ELF-1 (cell line): ENCODE measurements around the gene NSD2.

Experiments used
- DNase-seq: peaks from one replicate; pipeline ENCODE4 v3.0.0-alpha.2; 2016; ENCODE audit warnings: low read depth, low spot score

The NSD2 gene

GRCh38 chr4:1970926-1971325 is 99.7 kb downstream of the NSD2 start:
- no peak for DNase-seq

DNA sequence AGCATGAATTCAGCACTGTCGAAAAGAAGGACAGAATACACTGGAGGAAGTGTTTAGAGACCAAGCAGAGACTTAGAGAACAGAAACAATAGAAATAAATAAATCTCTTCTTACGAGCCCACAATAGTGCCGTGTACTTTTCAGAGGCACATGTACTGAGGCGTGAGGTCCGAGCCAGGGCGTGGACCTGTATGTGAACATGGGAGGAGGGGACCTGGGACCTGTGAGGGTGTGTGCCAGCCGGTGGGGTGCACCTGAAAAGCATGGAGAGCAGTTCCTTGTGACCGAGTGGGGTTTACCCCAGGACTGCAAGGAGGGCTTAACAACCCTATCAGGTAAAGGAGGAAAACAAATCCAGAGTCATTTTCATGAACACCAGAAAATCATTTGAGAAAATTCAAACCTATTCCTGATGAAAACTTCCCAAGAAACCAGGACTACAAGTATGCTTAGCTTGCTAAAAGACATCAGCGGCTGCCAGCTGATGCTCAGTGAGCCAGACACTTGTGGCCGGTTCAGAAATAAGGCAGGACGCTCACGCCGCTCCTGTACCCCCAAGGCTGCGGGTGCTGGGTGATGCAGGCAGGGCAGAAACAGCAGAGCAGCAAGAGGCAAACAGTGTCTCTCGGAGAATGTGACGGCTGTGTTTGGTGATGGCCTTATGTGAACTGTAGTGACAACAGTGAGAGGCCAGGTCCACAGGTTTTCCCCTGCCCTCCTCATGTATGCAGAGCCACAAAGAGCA is 100.4 kb downstream of the NSD2 start:
- DNase-seq: no peak

GRCh38 chr4:1972414-1972813 is 101.2 kb downstream of the NSD2 start:
- no peak for DNase-seq

DNA sequence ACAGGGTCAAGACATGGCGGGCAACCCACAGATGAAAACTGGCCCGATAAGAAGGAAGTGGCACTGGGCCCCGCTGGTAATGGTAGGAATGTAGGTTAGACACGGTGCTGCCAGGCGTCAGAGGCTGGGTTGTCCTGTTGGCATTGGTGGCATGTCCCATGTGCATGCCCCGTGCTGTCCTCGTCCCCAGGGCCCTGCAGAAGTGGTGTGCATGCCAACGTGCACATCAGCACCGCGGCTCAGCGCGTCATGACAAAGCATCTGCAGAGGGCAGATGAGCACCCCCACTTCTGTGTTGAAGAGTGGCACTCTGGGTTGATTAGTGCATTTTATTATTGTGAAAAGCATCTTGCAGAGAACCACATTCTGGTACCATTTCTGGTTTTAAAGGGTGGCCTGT is 102.0 kb downstream of the NSD2 start:
- DNase-seq: no peak

GRCh38 chr4:1973661-1974060 is 102.5 kb downstream of the NSD2 start:
- DNase-seq: no peak

DNA sequence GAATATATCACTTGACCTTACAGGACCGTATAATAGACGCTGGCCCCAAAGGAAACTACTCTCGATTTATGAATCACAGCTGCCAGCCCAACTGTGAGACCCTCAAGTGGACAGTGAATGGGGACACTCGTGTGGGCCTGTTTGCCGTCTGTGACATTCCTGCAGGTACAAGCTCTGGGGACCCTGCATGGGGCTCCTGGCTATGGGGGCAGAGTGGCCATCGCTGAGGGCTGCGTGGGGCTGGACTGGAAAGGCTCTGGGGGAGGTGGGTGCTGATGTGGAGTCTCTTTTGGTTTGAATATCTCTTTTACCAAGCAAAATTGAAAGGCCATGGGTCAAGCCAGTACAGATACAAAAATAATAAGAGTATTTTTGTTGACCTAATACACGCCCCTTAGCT is 103.6 kb downstream of the NSD2 start:
- DNase-seq: no peak

- no peak for DNase-seq
Measured at GRCh38 chr4:1975391-1975801, 104.2 kb downstream of the NSD2 start.

- DNase-seq: no peak
Measured at GRCh38 chr4:1975880-1976279, 104.7 kb downstream of the NSD2 start.

DNA sequence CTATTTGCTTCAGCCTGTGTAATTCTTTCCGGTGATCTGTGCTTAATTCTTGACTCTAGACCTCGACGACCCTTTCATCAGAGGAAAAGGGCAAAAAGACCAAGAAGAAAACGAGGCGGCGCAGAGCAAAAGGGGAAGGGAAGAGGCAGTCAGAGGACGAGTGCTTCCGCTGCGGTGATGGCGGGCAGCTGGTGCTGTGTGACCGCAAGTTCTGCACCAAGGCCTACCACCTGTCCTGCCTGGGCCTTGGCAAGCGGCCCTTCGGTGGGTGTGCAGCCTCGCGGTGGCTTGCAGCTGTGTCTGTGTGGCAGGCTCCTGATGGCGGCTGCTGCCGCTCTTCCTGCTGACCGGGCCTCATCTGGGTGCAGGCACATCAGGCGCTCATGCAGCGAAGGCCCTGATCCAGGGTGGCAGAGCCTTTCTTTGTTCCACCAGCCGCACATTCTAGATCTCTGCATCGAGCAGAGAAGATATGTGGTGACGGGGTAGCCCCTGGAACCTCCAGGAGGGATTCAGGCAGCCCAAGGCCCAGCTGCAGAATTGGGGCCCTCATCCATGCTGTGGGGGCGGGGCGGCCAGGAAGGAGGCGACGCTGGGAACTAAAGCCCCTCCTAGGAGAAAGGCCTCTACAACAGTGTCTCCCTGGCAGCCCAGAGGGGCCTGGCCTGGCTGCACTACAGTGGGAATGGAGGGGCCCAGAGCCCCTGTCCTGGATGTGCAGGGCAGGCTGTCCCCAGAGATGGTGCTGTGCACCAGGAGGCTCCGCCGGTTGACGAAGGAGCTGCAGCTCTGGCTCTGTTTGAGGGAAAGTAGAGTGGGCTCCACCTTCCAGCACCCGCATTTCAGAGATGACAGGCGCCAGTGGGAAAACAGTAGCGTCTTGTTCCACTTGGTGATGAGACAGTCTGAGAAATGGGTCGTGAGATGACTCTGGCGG is 105.5 kb downstream of the NSD2 start:
- DNase-seq: no peak

GRCh38 chr4:1978226-1978625 is 107.0 kb downstream of the NSD2 start:
- no peak for DNase-seq

DNA sequence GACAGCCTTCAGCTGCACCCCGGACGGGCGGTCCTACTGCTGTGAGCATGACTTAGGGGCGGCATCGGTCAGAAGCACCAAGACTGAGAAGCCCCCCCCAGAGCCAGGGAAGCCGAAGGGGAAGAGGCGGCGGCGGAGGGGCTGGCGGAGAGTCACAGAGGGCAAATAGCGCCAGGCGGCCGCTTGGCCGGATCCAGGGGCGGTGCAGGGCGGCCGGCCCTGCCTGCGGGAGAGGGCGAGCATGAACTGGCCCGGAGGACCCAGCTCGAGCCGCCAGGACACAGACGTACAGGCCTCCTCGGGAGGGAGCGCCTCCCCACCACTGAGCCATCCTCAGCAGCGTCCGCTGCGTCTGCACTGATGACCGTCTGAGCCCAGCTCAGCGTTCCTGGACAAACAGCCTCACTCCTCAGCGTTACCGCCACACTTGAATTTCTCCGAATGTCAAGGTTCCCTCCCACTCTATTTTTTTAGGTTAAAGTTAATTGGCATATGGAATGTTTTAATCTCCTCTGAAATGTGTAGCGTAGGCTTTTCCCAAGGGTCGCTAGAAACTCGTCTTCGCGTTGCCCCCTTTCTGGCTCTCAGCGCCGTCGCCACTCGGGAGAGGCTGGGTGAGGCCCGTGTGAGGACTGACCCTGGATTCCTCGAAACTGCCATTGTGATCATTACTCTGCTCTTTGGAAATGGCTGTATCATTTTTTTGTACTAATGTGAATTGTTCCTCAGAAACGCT is 107.7 kb downstream of the NSD2 start:
- no peak for DNase-seq

GRCh38 chr4:1979477-1980196 is 108.4 kb downstream of the NSD2 start:
- no peak for DNase-seq

- no peak for DNase-seq
Measured at GRCh38 chr4:1980561-1981041, 109.4 kb downstream of the NSD2 start.

DNA sequence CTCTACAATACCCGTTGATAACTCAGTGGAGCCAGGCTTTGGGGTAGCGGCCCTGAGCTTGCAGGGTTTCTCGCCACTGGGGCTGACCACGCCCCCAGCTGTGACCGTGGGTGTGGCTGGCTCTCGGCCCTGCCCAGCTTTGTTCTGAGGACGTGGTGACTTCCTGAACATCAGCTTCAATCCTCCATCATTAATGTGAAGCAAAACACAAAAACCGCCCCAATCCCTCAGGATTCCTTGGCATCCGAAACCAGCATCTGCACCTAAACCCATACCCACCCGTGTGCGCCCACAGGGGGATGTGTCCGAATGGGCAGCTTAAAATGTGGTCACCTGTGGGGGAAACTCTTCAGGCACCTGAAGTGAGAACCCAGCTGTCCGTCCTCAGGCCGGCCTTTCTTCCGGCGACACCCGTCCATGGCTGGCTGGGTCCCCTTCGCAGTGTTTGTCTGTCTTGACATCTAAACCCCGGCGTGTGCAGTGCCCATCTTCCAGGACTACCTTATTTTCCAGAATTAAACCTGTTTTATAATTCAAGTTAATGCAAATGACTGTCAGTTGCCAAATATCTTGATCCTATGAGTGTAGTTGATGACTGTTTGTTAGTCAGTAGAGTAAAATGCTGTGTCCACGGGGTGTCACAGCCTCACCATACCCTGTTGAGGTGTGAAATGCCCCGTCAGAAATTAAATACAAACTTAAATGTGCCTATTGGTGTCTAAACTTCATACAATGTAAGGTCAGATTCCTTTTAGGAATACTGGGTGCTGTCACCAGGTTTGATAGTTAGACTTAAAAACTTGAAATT is 110.3 kb downstream of the NSD2 start:
- peak; percentile 46 for DNase-seq

GRCh38 chr4:1982124-1983052 is 111.2 kb downstream of the NSD2 start:
- no peak for DNase-seq

- no peak for DNase-seq
Measured at GRCh38 chr4:1983053-1983845, 112.1 kb downstream of the NSD2 start.

DNA sequence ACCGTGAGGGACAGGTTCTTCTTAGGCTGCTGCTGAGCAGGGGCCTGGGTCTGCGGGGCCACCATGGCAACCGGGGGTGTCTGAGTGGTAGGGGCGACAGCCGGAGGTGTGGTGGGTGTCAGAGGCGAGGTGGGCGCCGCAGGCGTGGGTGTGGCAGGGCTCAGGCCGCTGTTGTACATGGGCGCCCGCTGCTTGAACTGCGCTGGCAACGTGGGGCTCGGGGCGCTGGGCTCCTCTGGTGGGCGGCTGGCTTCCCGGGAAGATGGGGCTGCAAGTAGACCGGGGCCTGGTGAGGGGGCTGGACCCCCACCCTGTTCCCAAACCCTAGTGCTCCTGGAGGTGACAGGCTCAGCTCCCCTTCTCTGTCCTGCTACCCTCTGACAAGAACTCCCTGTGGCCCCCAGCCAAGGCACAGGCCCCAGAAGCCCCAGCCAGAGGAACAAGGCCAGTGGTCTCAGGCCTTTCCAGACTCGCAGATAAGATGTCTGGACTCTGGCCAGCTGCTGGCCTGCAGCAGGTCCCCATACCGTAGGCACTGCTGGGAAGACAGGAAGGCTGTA is 112.7 kb downstream of the NSD2 start:
- DNase-seq: no peak
